Esophagus squamous epithelium (tissue), 4 donors: ENCODE results near the gene GFRA1.

Experiments
- CTCF ChIP-seq, 6 experiments: fragments of 450-650 bp in 4 of 6; fragments of 200-600 bp in 2 of 6; sonication (generic) in 2 of 6; IDR thresholded peaks; one replicate each; pipeline ENCODE4 v1.5.1; 2016 to 2019; ENCODE audit warnings: antibody characterized with exemption in 6 of 6, mild to moderate bottlenecking in 4 of 6, moderate library complexity in 4 of 6
- POLR2A ChIP-seq, 4 donors: fragments of 450-650 bp; IDR thresholded peaks; one replicate each; pipeline ENCODE4 v1.6.1; 2017; ENCODE audit warnings: antibody characterized with exemption in 4 of 4, mild to moderate bottlenecking in 4 of 4, moderate library complexity in 3 of 4

DNA sequence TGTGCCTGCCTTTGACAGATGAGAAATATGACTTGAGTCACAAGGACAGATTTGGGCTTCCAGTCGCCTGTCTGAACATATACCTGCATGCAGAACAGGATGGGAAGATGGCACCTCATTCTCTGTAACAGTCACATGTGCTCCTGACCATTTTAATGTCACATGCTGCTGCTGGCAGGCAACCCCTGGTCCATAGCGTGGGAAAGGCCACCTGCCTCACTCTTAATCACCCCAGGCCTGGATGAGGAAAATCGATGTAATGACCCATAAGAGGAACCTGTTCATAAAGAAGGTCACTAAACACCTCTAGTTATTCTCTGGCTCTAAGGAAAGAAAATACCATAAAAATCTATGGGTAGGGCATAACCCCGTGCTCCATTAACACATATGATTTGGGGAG, 110.2 kb downstream of the GFRA1 start:
- TF ChIP-seq POLR2A (IDR thresholded peaks at IDR 0.05) (no peak), CTCF (IDR thresholded peaks at IDR 0.05) (no peak)
